ENCODE data around the gene IGFBP5. TPM values are rescaled to one million over a fixed set of nuclear protein-coding genes. Genes with fewer than 3 reads are reported as not detected.

Gene IGFBP5
- total and polyA plus RNA-seq, 2 of the 8 experiments (the other 6 are each of a cell fraction or from before 2014, with no cell fraction given): 2.2 to 2.5 TPM

GRCh38 chr2:216622526-216622925 lies 72.8 kb downstream of the IGFBP5 start:
- Histone ChIP-seq H3K18ac (ENCODE audit: extremely low read depth, low read length) (no peak overlapping the region), H3K23ac (ENCODE audit: insufficient read length) (no peak overlapping the region), H3K14ac (ENCODE audit: insufficient read length) (no peak overlapping the region), H3K4me1 (replicated peaks in 1 of 4; ENCODE audit: control insufficient read depth in 3 of 4, insufficient read depth in 4 of 4, low read length in 3 of 4) (peaks cover 10 to 17% (median 14%) of the 10 kb centered on the region in 4 experiments), H4K8ac (ENCODE audit: extremely low read depth, insufficient read depth, low read length) (no peak overlapping the region; the same call in 1 of the 2 replicates), H3K23me2 (ENCODE audit: low read depth, low read length) (no peaks in the 10 kb centered on the region; the same call in 1 of the 2 replicates), H4K20me1 (replicated peaks in 1 of 2; ENCODE audit: control insufficient read depth in 1 of 2, insufficient read depth in 2 of 2, low read length in 2 of 2) (no peaks in the 10 kb centered on the region), H3K4me2 (ENCODE audit: insufficient read depth in 1 of 2, low read depth in 2 of 2, low read length in 2 of 2) (no peak overlapping the region), H3K9ac (replicated peaks in 1 of 4; ENCODE audit: extremely low read depth in 1 of 4, low read depth in 3 of 4, low read length in 3 of 4) (no peak overlapping the region), H4K91ac (replicated peaks; ENCODE audit: insufficient read length, low read length) (no peak overlapping the region), H2AK5ac (ENCODE audit: low read depth, low read length) (no peak overlapping the region), H3K4me3 (ENCODE audit: extremely low read depth in 1 of 4, insufficient read depth in 2 of 4, low read depth in 3 of 4, low read length in 4 of 4) (no peak overlapping the region), H4K5ac (ENCODE audit: insufficient read length, low read depth, low read length) (no peak overlapping the region), H2BK5ac (ENCODE audit: low read depth, low read length) (no peak overlapping the region), H3K36me3 (ENCODE audit: control insufficient read depth in 2 of 4, insufficient read depth in 4 of 4, low read length in 3 of 4) (no peaks in the 10 kb centered on the region), H2BK12ac (ENCODE audit: low read depth, low read length) (no peak overlapping the region), H2BK120ac (replicated peaks; ENCODE audit: low read depth, low read length) (no peak overlapping the region), H3K27ac (ENCODE audit: low read depth, low read length) (no peak overlapping the region), H3K79me1 (ENCODE audit: low read depth, low read length) (no peaks in the 10 kb centered on the region), H3K79me2 (ENCODE audit: control insufficient read depth in 1 of 2, insufficient read depth in 2 of 2, low read length in 2 of 2) (no peaks in the 10 kb centered on the region), H2BK15ac (ENCODE audit: low read length) (no peak overlapping the region), H3K4ac (replicated peaks; ENCODE audit: insufficient read length, low read depth, low read length) (no peak overlapping the region), H3K56ac (replicated peaks; ENCODE audit: insufficient read length, low read depth, low read length) (no peak overlapping the region), H2BK20ac (ENCODE audit: low read length) (no peak overlapping the region), H3K27me3 (replicated peaks in 1 of 4; ENCODE audit: control insufficient read depth in 3 of 4, extremely low read depth in 1 of 4, insufficient read depth in 3 of 4, low read length in 3 of 4) (no peaks in the 10 kb centered on the region; a peak in 1 of 7 replicates), H2AFZ (ENCODE audit: low read length) (no peak overlapping the region), H3K9me3 (ENCODE audit: insufficient read depth in 2 of 2, low read depth in 1 of 2, low read length in 1 of 2) (no peaks in the 10 kb centered on the region; a peak in 1 of 4 replicates)
- ChIA-PET CTCF (ENCODE audit: partially characterized antibody) (interaction anchor here (0.7 to 8.4 kb wide), 5 partner anchors 9 to 103 kb away, joined by 4 to 70 read pairs (median 8); no protein-coding TSS in a partner anchor), POLR2A (ENCODE audit: partially characterized antibody) (interaction anchor here (1.5 to 5.1 kb wide), 2 partner anchors 10 to 13 kb away, joined by 3 to 32 read pairs; no protein-coding TSS in a partner anchor)
- 77% methylated on average over 4 of the region's 4 CpGs; no CpG with 5 or more reads in 1 of the 2 experiments for WGBS, 2 experiments (ENCODE audit: extremely low coverage in 1 of 2, insufficient coverage in 1 of 2, insufficient read length in 1 of 2, insufficient replicate concordance in 2 of 2, low coverage in 1 of 2, low lambda C conversion rate in 2 of 2, missing lambda C conversion rate in 1 of 2)
- DNase-seq (ENCODE audit: low read depth in 1 of 2, low spot score in 2 of 2) (no peak), FAIRE-seq (no peak)
- no peak for TF ChIP-seq CREB1 (IDR thresholded peaks at IDR 0.05)
- TF ChIP-seq SIN3A (conservative IDR thresholded peaks at IDR 0.05 in 1 of 2, IDR thresholded peaks at IDR 0.05 in 1 of 2; ENCODE audit: low read depth in 1 of 2, low read length in 2 of 2): no peak
- TF ChIP-seq CTBP2 (IDR thresholded peaks at IDR 0.05; ENCODE audit: borderline replicate concordance, insufficient read depth, insufficient read length, low read length): no peak
- TF ChIP-seq SIRT6 (IDR thresholded peaks at IDR 0.05; ENCODE audit: low read length): no peak
- TF ChIP-seq RFX5 (IDR thresholded peaks at IDR 0.05; ENCODE audit: borderline replicate concordance, low read depth, low read length): no peak
- TF ChIP-seq ASH2L (IDR thresholded peaks at IDR 0.05; ENCODE audit: low read length): no peak
- TF ChIP-seq HDAC6 (IDR thresholded peaks at IDR 0.05; ENCODE audit: low read depth, low read length): no peak

All from H1 (cell line).